ENCODE results near the gene CADM4.
A peak's percentile ranks its signal among the peaks of the same experiment; 100 is the strongest.
"Not testable (repeated sequence)": the region's sequence is repeated elsewhere in the genome, so short reads cannot be mapped to it uniquely, and the experiment has no call there.

Gene CADM4

GRCh38 chr19:43606569-43607229, 33.0 kb downstream of the CADM4 start:
- no peak for DNase-seq (ENCODE audit: low spot score)

GRCh38 chr19:43605875-43606568, 33.6 kb downstream of the CADM4 start:
- DNase-seq (ENCODE audit: low spot score) = no peak

GRCh38 chr19:43600326-43600725, 39.3 kb downstream of the CADM4 start:
- DNase-seq (ENCODE audit: low spot score) = not testable (repeated sequence)

DNA sequence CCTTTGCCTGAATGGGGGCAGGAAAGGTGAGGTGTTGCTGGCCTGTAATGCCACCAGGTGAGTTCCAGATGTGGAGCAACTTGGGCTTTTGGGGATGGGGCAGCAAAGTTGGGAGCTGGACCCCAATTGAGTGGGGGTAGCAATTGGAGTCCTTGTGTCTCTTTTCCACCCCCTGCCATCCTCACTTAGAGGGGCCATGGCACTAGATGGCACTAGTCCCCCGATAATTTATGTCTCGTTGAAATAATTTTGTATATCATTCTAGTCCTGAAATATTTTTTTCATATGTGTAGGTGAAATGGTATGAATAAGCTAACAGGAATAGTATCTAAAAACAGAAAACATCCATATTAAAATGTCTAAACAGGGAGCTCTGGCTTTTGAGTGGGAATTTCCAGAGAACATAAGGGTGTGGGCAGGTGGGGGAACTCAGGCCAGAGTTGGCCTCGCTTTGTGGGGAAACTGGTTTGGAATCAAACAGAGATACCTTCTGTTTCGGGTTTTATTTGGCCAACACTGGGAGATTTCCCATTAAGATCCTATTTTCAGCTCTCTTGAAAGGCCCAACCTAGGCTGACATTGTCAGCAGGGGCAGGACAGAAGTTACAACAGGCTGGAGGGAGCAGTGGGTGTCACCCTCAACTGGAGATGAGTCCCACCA, 39.9 kb downstream of the CADM4 start:
- no peak for DNase-seq (ENCODE audit: low spot score)

GRCh38 chr19:43598445-43599240, 41.0 kb downstream of the CADM4 start:
- no peak for DNase-seq (ENCODE audit: low spot score)

GRCh38 chr19:43597876-43598275, 41.8 kb downstream of the CADM4 start:
- no peak for DNase-seq (ENCODE audit: low spot score)

DNA sequence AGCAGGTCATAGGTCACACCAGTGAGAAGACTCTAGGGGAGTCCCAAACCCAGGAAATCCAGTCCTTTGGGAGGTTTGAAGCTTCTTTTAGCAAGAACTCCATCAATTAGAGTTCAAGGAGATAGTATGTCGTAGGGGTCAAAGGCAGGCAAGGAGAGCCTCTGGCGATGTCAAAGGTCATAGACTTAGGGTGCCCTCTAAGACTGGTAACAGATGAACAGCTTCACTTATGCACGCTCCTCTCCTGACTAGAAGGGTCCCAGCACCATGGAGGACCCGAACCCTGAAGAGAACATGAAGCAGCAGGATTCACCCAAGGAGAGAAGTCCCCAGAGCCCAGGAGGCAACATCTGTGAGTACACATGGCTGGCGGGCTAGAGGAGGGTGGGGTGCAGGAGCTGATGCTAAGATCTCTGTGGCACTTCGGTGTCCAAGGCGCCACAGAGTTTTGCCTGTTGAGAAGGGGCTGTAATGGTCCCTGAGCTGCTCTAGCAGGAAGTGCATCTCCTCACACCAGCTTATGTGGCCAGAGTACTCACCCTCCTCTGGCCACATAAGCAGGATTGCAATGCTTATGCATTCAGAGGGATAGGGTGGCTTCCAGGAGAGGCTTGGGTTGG, 42.7 kb downstream of the CADM4 start:
- DNase-seq (ENCODE audit: low spot score) = no peak

- peak; percentile 100 for DNase-seq (ENCODE audit: low spot score)
Observed at GRCh38 chr19:43595999-43596841, 43.4 kb downstream of the CADM4 start, which contains the start of the genes IRGQ and ZNF576. Gene IRGQ, minus strand, starts transcription at chr19:43596134. Its CDS starts 796 bp downstream, at chr19:43595338. Gene ZNF576, plus strand, starts transcription at chr19:43596595. Its CDS starts 514 bp downstream, at chr19:43597109.

DNA sequence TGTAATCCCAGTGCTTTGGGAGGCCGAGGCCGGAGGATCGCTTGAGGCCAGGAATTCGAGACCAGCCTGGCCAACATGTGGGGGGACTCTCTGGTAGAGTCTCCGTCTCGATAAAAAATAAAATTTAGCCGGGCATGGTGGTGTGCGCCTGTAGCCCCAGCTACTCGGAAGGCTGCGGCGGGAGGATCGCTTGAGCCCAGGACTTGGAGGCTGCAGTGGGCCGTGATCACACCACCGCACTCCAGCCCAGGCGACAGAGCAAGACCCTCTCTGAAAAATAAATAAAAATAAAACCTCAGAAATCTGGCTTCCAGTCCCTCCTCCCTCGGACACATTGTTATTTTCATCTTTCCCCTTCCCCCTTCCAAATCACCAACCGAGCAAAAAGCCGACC, 44.0 kb downstream of the CADM4 start:
- no peak for DNase-seq (ENCODE audit: low spot score)

- DNase-seq (ENCODE audit: low spot score) = peak; percentile 83
Observed at GRCh38 chr19:43594710-43595604, 44.7 kb downstream of the CADM4 start.

DNA sequence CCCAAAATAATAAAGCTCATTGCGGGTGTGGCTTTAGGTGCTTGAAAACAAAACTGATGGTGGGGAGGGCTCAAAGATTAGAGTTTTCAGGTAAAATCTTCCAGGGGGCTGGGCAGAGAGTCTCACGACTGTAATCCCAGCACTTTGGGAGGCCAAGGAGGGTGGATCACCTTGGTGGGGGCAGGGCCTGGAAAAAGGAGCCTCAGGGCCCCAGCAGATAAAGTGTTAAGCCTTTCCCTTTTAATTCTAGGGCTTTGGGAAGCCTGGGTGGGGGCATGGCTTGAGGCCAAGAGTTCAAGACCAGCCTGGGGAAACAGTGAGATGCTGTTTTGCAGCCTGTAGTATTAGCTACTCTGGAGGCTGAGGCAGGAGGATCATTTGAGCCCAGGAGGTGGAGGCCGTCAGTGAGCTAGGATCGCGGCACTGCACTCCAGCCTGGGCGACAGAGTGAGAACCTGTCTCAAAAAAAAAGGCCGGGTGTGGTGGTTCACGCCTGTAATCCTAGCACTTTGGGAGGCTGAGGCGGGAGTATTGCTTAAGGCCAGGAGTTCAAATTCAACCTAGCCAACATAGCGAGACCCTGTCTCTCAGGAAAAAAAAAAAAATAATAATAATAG, 45.5 kb downstream of the CADM4 start:
- DNase-seq (ENCODE audit: low spot score) = no peak

DNA sequence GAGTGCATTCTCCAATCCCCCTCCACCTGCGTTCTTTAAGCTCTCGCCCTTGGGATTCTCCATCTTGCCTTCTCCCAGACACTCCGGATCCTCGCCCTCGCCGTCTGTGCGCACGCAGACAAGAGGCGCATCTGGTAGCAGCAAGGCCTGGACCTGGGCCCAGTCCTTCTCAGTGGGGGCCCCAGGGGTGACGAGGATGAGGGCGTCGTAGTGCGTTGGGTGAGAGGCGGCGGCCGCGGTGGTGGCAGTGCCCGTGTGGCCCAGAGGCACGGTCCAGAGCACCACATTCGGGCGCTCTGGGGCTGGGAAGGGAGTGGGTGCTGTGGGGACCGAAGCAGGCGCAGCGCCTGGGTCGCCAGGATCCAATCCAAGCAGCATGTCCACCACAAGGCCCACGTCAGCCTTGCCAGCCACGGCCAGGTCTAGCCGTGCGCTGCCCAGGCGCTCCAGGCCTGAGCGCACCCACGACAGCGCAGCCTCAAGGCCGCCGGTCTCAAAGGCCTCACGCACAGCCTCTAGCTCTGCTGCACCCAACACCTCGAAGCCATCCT, 46.8 kb downstream of the CADM4 start:
- DNase-seq (ENCODE audit: low spot score) = no peak

DNA sequence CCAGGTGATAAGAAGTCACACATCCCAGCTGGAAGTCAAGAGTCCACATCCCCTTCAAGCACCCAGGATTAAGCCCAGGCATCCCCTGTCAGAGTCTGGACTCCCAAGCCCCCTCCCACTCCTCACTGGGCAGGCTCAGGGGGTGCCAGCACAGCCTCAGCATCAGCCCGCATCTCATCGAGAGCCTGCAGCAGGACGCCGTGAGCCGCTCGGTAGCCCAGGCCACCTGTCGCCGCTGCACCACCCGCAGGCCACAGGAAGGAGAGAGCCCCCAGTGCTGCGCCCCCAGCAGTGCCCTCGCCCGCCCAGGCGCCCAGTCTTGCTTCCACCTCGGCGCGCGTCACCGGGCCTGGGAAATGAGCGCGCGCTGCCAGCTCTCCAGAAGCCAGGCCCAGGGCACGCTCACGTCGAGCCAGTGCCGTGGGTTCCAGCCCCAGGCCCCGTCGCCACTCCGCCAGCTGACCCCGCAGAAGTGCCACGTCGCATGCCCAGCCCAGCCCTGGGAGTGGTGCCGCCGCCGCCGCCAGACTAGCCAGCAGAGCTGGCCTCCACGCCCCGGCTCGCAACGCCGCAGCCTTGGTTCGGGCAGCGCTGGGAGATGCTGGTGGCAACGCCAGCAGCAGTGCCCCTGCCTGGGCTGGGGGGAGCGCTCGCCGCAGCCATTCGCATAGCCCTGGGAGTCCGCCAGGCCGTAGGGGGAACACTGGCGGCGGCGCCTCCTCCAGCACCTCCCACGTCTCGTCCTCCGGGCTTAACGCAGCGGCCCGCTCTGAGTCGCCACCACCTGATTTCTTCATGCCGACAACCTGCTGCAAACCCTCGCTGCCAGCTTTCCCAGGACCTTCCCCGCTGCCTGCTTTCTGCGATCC, 47.5 kb downstream of the CADM4 start:
- no peak for DNase-seq (ENCODE audit: low spot score)

- no peak for DNase-seq (ENCODE audit: low spot score)
Observed at GRCh38 chr19:43589678-43590077, 50.0 kb downstream of the CADM4 start.

- no peak for DNase-seq (ENCODE audit: low spot score)
Observed at GRCh38 chr19:43589277-43589676, 50.4 kb downstream of the CADM4 start.

GRCh38 chr19:43587029-43587428, 52.6 kb downstream of the CADM4 start:
- DNase-seq (ENCODE audit: low spot score) = not testable (repeated sequence)

- no peak for DNase-seq (ENCODE audit: low spot score)
Observed at GRCh38 chr19:43586346-43586745, 53.3 kb downstream of the CADM4 start.

DNA sequence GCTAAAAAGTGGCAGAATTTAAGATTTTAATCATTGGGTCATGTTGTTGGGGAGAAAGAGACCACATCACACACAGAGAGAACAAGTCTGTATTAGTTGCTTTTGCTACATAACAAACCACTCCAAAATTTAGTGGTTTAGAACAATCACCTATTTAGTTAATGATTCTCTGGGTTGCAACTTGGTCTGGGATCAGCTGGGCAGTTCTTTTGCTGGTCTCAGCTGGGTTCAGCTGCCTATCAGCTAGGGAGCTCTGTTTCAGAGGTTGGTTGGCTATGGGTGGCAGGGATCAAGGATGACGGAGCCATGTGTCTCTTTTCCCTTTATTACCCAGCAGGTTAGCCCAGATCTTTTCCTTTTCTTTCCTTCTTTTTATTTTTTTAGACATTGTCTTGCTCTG, 55.2 kb downstream of the CADM4 start:
- DNase-seq (ENCODE audit: low spot score) = no peak
